H1 (cell line): ENCODE results near the gene STXBP2. TPM values are rescaled to one million over a fixed set of nuclear protein-coding genes. Genes with fewer than 3 reads are reported as not detected.

Source experiments
- CTCF ChIA-PET: fragments of 300-600 bp; sonication (Branson Sonifier 250); formaldehyde crosslinking; loops from one replicate; lab custom pipeline; 2021; ENCODE audit not compliant: partially characterized antibody; lab: Charles Lee
- POLR2A ChIA-PET: fragments of 300-600 bp; sonication (Branson Sonifier 250); formaldehyde crosslinking; loops from one replicate; lab custom pipeline; 2021; ENCODE audit warnings: inconsistent platforms; ENCODE audit not compliant: partially characterized antibody; lab: Charles Lee
- DNase-seq, 2 experiments: peaks; one replicate each; pipeline versions ENCODE4 v3.0.0 to v3.0.0-alpha.2; 2010 to 2022; ENCODE audit warnings: low spot score in 2 of 2, low read depth in 1 of 2, mixed read lengths in 1 of 2
- FAIRE-seq: peaks from 2 replicates; lab custom pipeline; 2011; peaks lifted over from hg19 to GRCh38; lab: Jason Lieb, UNC
- H2AFZ ChIP-seq: 2 replicates; pipeline ENCODE4 v1.8.1; 2012; ENCODE audit warnings: low read length, inconsistent platforms
- H2AK5ac ChIP-seq: 2 replicates; pipeline ENCODE4 v1.6.1; 2013; ENCODE audit warnings: low read depth, low read length
- H2BK120ac ChIP-seq: replicated peaks from 2 replicates; pipeline ENCODE3; 2013; ENCODE audit warnings: low read depth, low read length, inconsistent platforms
- H2BK12ac ChIP-seq: 2 replicates; pipeline ENCODE4 v1.6.1; 2013; ENCODE audit warnings: low read depth, low read length
- H2BK15ac ChIP-seq: 2 replicates; pipeline ENCODE4 v1.6.1; 2013; ENCODE audit warnings: low read length
- H2BK20ac ChIP-seq: 2 replicates; pipeline ENCODE4 v1.6.1; 2013; ENCODE audit warnings: low read length
- H2BK5ac ChIP-seq: 2 replicates; pipeline ENCODE4 v1.6.1; 2013; ENCODE audit warnings: low read depth, low read length
- H3K14ac ChIP-seq: 2 replicates; pipeline ENCODE4 v1.6.1; 2013; ENCODE audit warnings: inconsistent platforms; ENCODE audit not compliant: insufficient read length
- H3K18ac ChIP-seq: 2 replicates; pipeline ENCODE4 v1.6.1; 2013; ENCODE audit warnings: low read length; ENCODE audit errors: extremely low read depth
- H3K23ac ChIP-seq: 2 replicates; pipeline ENCODE4 v1.6.1; 2013; ENCODE audit warnings: inconsistent platforms; ENCODE audit not compliant: insufficient read length
- H3K23me2 ChIP-seq: 2 replicates; pipeline ENCODE4 v1.6.1; 2013; ENCODE audit warnings: low read depth, low read length
- H3K27ac ChIP-seq: 2 replicates; pipeline ENCODE4 v1.6.1; 2011; ENCODE audit warnings: low read depth, low read length, inconsistent platforms
- H3K27me3 ChIP-seq, 4 experiments: replicated peaks in 1 of 4; 1 replicate in 1 of 4; 2 replicates in 3 of 4; pipeline versions ENCODE4 v1.6.1 to v1.8.1; 2011 to 2013; ENCODE audit warnings: low read length in 3 of 4, mild to moderate bottlenecking in 3 of 4, inconsistent platforms in 2 of 4, mixed read lengths in 2 of 4, moderate library complexity in 1 of 4; ENCODE audit not compliant: control insufficient read depth in 3 of 4, insufficient read depth in 3 of 4; ENCODE audit errors: extremely low read depth in 1 of 4
- H3K36me3 ChIP-seq, 4 experiments: 2 replicates each; pipeline versions ENCODE4 v1.6.1 to v1.8.1; 2011 to 2013; ENCODE audit warnings: mild to moderate bottlenecking in 4 of 4, low read length in 3 of 4, moderate library complexity in 2 of 4, control low read depth in 1 of 4, inconsistent platforms in 1 of 4; ENCODE audit not compliant: insufficient read depth in 4 of 4, control insufficient read depth in 2 of 4
- H3K4ac ChIP-seq: replicated peaks from 2 replicates; pipeline ENCODE3; 2013; ENCODE audit warnings: low read length, low read depth, mixed read lengths, inconsistent platforms; ENCODE audit not compliant: insufficient read length
- H3K4me1 ChIP-seq, 4 experiments: replicated peaks in 1 of 4; 1 replicate in 1 of 4; 2 replicates in 3 of 4; pipeline versions ENCODE4 v1.6.1 to v1.8.1; 2011 to 2013; ENCODE audit warnings: low read length in 3 of 4, inconsistent platforms in 2 of 4, mixed read lengths in 1 of 4; ENCODE audit not compliant: insufficient read depth in 4 of 4, control insufficient read depth in 3 of 4
- H3K4me2 ChIP-seq, 2 experiments: 2 replicates each; pipeline versions ENCODE4 v1.6.1 to v1.8.1; 2011 to 2013; ENCODE audit warnings: low read depth in 2 of 2, low read length in 2 of 2, control low read depth in 1 of 2, inconsistent platforms in 1 of 2, mild to moderate bottlenecking in 1 of 2; ENCODE audit not compliant: insufficient read depth in 1 of 2
- H3K4me3 ChIP-seq, 4 experiments: fragments of 200-600, 300-600 bp in 1 of 4; sonication (generic), shearing (Covaris generic), sonication (Bioruptor Twin) in 1 of 4; 2 replicates each; pipeline versions ENCODE4 v1.5.1 to v1.8.1; 2011 to 2016; ENCODE audit warnings: low read length in 4 of 4, low read depth in 3 of 4, control low read depth in 2 of 4, inconsistent platforms in 2 of 4, mild to moderate bottlenecking in 2 of 4, mixed read lengths in 1 of 4, moderate library complexity in 1 of 4; ENCODE audit not compliant: insufficient read depth in 2 of 4; ENCODE audit errors: extremely low read depth in 1 of 4
- H3K56ac ChIP-seq: replicated peaks from 2 replicates; pipeline ENCODE3; 2013; ENCODE audit warnings: low read depth, mild to moderate bottlenecking, mixed read lengths, low read length, inconsistent platforms; ENCODE audit not compliant: insufficient read length
- H3K79me1 ChIP-seq: 2 replicates; pipeline ENCODE4 v1.6.1; 2013; ENCODE audit warnings: low read depth, low read length, control low read depth
- H3K79me2 ChIP-seq, 2 experiments: 2 replicates each; pipeline versions ENCODE4 v1.6.1 to v1.8.1; 2012 to 2013; ENCODE audit warnings: low read length in 2 of 2, mild to moderate bottlenecking in 2 of 2, inconsistent platforms in 1 of 2; ENCODE audit not compliant: insufficient read depth in 2 of 2, control insufficient read depth in 1 of 2
- H3K9ac ChIP-seq, 4 experiments: replicated peaks in 1 of 4; 1 replicate in 1 of 4; 2 replicates in 3 of 4; pipeline versions ENCODE4 v1.6.1 to v1.8.1; 2011 to 2013; ENCODE audit warnings: low read depth in 3 of 4, low read length in 3 of 4, control low read depth in 2 of 4, mild to moderate bottlenecking in 2 of 4, moderate library complexity in 2 of 4, inconsistent platforms in 1 of 4; ENCODE audit errors: extremely low read depth in 1 of 4
- H3K9me3 ChIP-seq, 2 experiments: 2 replicates each; pipeline versions ENCODE4 v1.6.1 to v1.8.1; 2012 to 2013; ENCODE audit warnings: mild to moderate bottlenecking in 2 of 2, moderate library complexity in 2 of 2, control low read depth in 1 of 2, inconsistent platforms in 1 of 2, low read depth in 1 of 2, low read length in 1 of 2, mixed read lengths in 1 of 2; ENCODE audit not compliant: insufficient read depth in 2 of 2
- H4K20me1 ChIP-seq, 2 experiments: replicated peaks in 1 of 2; 2 replicates each; pipeline versions ENCODE3 to v1.8.1; 2011 to 2013; ENCODE audit warnings: inconsistent platforms in 2 of 2, low read length in 2 of 2, mild to moderate bottlenecking in 1 of 2; ENCODE audit not compliant: insufficient read depth in 2 of 2, control insufficient read depth in 1 of 2
- H4K5ac ChIP-seq: 2 replicates; pipeline ENCODE4 v1.6.1; 2013; ENCODE audit warnings: low read length, low read depth, mixed read lengths, inconsistent platforms; ENCODE audit not compliant: insufficient read length
- H4K8ac ChIP-seq: 2 replicates; pipeline ENCODE4 v1.8.0; 2013; ENCODE audit warnings: mild to moderate bottlenecking, moderate library complexity, low read length, inconsistent platforms; ENCODE audit not compliant: insufficient read depth; ENCODE audit errors: extremely low read depth
- H4K91ac ChIP-seq: replicated peaks from 2 replicates; pipeline ENCODE3; 2013; ENCODE audit warnings: low read length, mixed read lengths, inconsistent platforms; ENCODE audit not compliant: insufficient read length
- FOSL1 ChIP-seq: IDR thresholded peaks from 2 replicates; pipeline ENCODE4 v1.6.1; 2011; ENCODE audit warnings: mild to moderate bottlenecking, low read depth, low read length, moderate library complexity; ENCODE audit not compliant: insufficient read depth
- JUN ChIP-seq: IDR thresholded peaks from 2 replicates; pipeline ENCODE4 v1.6.1; 2011; ENCODE audit warnings: low read depth, mild to moderate bottlenecking, improper control_type of control experiment, low read length
- SP4 ChIP-seq: IDR thresholded peaks from 2 replicates; pipeline ENCODE4 v1.6.1; 2012; ENCODE audit warnings: low read length, inconsistent platforms
- ZNF274 ChIP-seq: IDR thresholded peaks from 2 replicates; pipeline ENCODE4 v1.7.0; 2012; ENCODE audit warnings: low read length, borderline replicate concordance; ENCODE audit errors: extremely low read depth
- WGBS, 2 experiments: shearing (Covaris generic) in 1 of 2; methylation state at CpG; one replicate each; pipeline versions ENCODE4 v1.1.6 to v1.1.7; 2013 to 2015; ENCODE audit warnings: low lambda C conversion rate in 2 of 2, mixed read lengths in 2 of 2, inconsistent platforms in 1 of 2, low coverage in 1 of 2, missing lambda C conversion rate in 1 of 2; ENCODE audit not compliant: insufficient replicate concordance in 2 of 2, insufficient coverage in 1 of 2, insufficient read length in 1 of 2; ENCODE audit errors: extremely low coverage in 1 of 2, missing lambda C conversion rate in 1 of 2; 5-methylcytosine and 5-hydroxymethylcytosine counted together
- polyA plus RNA-seq, 7 experiments: library from polyadenylated mRNA; depleted of rRNA in 3 of 7; stranded (reverse) in 5 of 7; unstranded in 2 of 7; fragments of >200 nt in 5 of 7; fragments of 200-250 nt in 2 of 7; gene quantifications; 1 replicate in 5 of 7; 2 replicates in 1 of 7; 4 replicates in 1 of 7; pipeline versions ENCODE4 v1.2.1 to v1.2.3, GENCODE V29; 2011 to 2013; ENCODE audit warnings: missing spikeins in 2 of 7, mixed read lengths in 2 of 7
- total RNA-seq: library from RNA; stranded (reverse); fragmentation: NEBNext Ultra II Directional; extraction: Animal tissue kit (Norgen Biotek cat#: 25700); gene quantifications from 2 replicates; pipeline ENCODE4 v1.2.1, GENCODE V29; 2021

Gene STXBP2
- total and polyA plus RNA-seq, 2 of the 8 experiments (the other 6 are each of a cell fraction or from before 2014, with no cell fraction given) = 52.9 to 53.8 TPM

DNA sequence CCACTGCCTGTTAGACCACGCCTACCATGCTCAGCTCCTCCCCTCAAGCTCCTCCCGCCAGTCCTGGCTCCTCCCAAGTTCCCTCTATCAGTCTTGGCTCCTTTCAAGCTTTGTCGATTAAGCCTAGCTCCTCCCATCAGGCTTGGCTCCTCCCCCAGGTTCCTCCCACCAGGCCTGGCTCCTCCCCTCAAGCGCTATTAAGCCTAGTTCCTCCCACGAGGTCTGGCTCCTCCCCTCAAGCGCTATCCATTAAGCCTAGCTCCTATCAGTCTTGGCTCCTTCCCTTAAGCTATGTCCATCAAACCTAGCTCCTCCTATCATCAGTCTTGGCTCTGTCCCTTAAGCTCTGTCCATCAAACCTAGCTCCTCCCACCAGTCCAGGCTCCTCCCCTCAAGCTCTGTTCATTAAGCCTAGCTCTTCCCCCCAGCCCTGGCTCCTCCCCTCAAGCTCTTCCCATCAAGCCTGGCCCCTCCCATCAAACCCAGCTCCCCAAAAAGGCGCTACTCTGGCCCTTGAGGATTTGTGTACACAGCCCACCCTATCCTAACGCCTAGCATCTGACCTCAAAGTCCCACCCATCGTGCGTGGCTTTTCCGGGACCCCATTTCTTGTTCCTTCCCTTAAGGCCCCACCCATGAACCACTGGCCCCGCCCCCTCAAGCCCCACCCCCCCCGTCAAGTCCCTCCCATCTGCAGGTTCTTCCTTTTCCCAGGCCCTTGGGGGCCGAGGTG is 31.3 kb upstream of the STXBP2 start:
- Histone ChIP-seq H2BK5ac (no peak overlapping the region; the same call in 1 of the 2 replicates), H3K9me3 (no peaks in the 10 kb centered on the region), H2BK120ac (no peak overlapping the region), H3K27ac (no peak overlapping the region), H2BK12ac (no peak overlapping the region), H3K56ac (no peak overlapping the region), H3K23me2 (peaks cover 2% of the 10 kb centered on the region; the same call in 1 of the 2 replicates), H3K36me3 (peaks cover 2 to 13% (median 7%) of the 10 kb centered on the region in 4 experiments; a peak in 5 of 8 replicates), H3K23ac (no peak overlapping the region), H3K9ac (no peak overlapping the region), H3K4me2 (no peak overlapping the region), H4K20me1 (peaks cover 3 to 24% of the 10 kb centered on the region in 2 experiments), H2BK20ac (no peak overlapping the region), H2BK15ac (no peak overlapping the region), H3K79me2 (peaks cover 0 to 10% of the 10 kb centered on the region in 2 experiments; a peak in 2 of 4 replicates), H3K4me1 (no peaks in the 10 kb centered on the region; a peak in 3 of 7 replicates), H2AFZ (no peak overlapping the region), H2AK5ac (no peak overlapping the region), H4K91ac (no peak overlapping the region), H3K14ac (no peak overlapping the region), H3K4ac (no peak overlapping the region), H4K5ac (no peak overlapping the region), H3K27me3 (no peaks in the 10 kb centered on the region), H3K4me3 (no peak overlapping the region), H4K8ac (no peak overlapping the region), H3K18ac (no peak overlapping the region), H3K79me1 (peaks cover 2% of the 10 kb centered on the region)
- peak; percentile 93 for FAIRE-seq
- TF ChIP-seq ZNF274 (no peak), FOSL1 (no peak), SP4 (peak; percentile 89; the same call in 1 of the 2 replicates), JUN (no peak)
- POLR2A ChIA-PET = interaction anchor here (0.6 to 6.2 kb wide), 7 partner anchors 9 to 37 kb away, joined by 3 to 29 read pairs (median 4); partner anchors contain the start of gene PET100
- 87% methylated on average over 7 of the region's 14 CpGs; no CpG with 5 or more reads in 1 of the 2 experiments for WGBS, 2 experiments
- CTCF ChIA-PET = interaction anchor here (0.6 to 1.7 kb wide), 9 partner anchors 10 to 272 kb away, joined by 3 to 8 read pairs (median 3); partner anchors contain the start of genes PET100 and XAB2
- DNase-seq = peak; percentile 65 to 86
